CD1c-positive myeloid dendritic cell (primary cell): ENCODE results near the gene FOSL2.

ENCODE experiments used
- DNase-seq: peaks from one replicate; pipeline ENCODE4 v3.0.0-alpha.2; 2016; ENCODE audit errors: extremely low spot score

Gene FOSL2

DNA sequence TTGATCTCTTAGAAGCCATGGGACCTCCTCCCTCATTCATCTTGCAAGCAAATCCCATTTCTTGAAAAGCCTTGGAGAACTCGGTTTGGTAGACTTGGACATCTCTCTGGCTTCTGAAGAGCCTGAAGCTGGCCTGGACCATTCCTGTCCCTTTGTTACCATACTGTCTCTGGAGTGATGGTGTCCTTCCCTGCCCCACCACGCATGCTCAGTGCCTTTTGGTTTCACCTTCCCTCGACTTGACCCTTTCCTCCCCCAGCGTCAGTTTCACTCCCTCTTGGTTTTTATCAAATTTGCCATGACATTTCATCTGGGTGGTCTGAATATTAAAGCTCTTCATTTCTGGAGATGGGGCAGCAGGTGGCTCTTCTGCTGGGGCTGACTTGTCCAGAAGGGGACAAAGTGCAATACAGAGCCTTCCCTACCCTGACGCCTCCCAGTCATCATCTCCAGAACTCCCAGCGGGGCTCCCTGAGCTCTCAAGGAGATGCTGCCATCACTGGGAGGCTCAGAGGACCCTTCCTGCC, 20.0 kb downstream of the FOSL2 start:
- DNase-seq: no peak

DNA sequence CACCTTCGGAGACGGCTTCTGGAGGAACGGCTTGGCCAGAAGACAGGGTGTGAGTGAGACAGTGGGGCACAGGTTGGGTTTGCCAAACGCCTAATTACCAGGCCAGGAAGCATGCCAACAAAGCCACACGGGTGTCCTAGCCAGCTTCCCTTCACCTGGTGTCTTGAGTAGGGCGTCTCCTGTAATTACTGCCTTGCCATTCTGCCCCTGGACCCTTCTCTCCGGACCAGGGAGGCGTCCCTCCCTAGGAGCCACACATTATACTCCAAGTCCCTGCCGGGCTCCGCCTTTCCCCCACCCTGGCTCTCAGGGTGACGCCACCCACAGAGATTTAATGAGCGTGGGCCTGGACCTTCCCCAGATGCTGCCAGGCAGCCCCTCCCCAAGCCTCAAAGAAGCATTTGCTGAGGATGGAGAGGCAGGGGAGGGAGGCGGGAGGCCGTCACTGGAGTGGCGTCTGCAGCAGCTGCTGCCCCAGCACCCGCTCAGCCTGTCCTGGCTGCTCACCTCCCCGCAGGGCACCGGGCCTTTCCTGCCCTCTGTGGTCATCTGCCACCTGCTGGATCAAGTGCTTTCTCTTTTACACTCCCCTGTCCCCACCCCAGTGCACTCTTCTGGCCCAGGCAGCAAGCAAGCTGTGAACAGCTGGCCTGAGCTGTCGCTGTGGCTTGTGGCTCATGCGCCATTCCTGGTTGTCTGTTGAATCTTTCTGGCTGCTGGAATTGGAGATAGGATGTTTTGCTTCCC, 20.7 kb downstream of the FOSL2 start:
- no peak for DNase-seq

DNA sequence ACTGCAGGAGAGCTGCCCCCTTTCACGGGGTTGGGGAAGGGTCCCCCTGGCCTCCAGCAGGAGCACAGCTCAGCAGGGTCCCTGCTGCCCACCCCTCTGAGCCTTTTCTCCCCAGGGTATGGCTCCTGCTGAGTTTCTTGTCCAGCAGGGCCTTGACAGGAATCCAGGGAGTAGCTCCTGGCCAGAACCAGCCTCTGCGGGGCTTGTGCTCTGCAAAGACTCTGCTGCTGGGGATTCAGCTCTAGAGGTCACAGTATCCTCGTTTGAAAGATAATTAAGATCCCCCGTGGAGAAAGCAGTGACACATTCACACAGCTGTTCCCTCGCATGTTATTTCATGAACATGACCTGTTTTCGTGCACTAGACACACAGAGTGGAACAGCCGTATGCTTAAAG, 21.2 kb downstream of the FOSL2 start:
- DNase-seq: no peak

DNA sequence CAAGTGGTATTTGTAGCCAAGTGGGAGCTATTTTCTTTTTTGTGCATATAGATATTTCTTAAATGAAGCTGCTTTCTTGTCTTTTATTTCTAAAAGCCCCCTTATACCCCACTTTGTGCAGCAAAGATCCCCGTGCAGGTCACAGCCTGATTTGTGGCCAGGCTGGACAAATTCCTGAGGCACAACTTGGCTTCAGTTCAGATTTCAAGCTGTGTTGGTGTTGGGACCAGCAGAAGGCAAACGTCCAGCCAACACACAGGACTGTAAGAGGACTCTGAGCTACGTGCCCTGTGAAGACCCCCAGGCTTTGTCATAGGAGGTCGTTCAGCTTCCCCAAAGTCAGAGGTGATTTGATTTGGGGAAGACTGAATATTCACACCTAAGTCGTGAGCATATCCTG, 21.9 kb downstream of the FOSL2 start:
- DNase-seq: no peak

DNA sequence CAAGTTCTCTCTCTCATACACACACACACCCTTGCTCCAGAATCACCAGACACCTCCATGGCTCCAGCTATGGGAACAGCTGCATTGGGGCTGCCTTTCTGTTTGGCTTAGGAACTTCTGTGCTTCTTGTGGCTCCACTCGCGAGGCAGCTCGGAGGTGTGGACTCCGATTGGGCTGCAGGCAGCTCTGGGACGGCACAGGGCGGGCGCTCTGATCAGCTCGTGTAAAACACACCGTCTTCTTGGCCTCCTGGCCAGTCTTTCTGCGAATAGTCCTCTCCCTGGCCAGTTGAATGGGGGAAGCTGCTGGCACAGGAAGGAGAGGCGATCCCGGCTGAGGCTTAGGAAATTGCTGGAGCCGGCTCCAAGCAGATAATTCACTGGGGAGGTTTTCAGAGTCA, 22.4 kb downstream of the FOSL2 start:
- no peak for DNase-seq

DNA sequence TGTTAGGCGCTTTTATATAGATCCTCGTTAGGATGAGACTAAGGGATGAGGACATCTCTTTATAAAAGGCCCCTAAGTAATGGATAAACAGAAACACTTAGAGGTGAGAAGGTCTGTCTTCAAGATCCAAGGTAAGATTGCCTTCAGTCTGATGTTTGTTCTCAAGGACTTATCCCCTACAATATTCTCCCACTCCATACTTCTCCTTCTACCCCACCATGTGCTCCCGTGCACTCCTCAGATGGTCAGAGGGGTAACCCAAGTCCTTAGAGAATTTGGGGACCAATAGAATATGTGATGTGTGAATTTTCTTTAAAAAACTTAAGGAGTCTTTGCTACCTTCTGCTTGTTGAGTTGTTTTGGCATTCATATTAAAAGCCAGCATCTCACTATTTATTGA, 23.1 kb downstream of the FOSL2 start:
- no peak for DNase-seq

DNA sequence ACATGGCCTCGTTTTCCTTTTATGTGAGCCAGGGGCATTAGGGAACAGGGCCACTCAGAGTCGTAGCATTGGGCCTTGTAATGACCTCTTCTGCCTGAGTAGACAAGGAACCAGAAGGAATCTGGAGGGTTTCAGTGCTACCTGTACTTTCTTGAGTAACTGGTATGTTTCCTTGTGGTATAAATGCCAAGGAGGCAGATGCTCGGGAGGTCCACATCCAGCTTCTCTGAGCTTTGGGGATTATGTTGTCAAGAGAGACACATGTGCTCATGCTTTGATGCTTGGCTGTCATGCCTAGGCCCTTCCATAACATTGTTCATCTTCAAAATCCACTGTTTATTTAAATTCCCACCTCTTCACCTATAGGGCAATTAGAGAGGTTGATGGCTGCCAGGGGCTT, 26.3 kb downstream of the FOSL2 start:
- DNase-seq: no peak

DNA sequence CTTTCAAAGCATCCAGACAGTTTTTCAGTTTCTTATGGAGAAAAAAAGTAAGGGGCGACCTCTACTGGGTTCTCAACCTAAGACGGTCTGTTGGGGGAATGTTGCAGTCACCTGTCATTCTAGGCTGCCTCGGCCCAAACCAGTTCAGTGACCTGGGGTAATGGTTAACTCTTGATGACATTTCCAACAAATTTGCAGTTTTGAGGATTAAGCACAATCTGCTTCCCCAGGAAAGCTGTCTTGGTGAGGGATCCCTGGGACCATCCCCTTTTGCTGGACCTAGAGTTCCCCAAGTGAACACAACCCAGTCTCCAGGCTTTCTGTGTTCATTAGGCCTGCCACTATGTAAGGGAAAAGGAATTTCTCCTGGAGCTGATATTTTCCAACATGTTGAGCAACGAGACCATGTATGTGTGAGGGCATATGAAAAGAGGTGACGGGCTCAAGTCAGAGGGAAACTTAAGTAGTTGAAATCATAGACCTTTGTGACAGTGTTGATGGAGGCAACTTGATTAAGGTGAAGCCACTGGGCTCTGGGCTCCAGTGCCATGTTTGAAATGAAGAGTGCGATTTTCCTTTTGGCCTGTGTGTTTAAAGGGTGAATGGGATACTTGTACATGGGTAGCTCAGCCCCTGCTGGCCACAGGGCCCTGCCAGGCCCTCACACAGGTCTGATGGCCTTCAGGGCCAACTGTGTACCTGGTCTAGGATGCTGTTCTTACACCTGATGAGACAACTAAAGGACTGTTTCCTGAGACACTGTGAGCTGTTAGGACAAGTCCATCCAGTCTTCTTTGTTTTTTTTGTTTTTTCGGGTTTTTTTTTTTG, 27.0 kb downstream of the FOSL2 start:
- DNase-seq: no peak

DNA sequence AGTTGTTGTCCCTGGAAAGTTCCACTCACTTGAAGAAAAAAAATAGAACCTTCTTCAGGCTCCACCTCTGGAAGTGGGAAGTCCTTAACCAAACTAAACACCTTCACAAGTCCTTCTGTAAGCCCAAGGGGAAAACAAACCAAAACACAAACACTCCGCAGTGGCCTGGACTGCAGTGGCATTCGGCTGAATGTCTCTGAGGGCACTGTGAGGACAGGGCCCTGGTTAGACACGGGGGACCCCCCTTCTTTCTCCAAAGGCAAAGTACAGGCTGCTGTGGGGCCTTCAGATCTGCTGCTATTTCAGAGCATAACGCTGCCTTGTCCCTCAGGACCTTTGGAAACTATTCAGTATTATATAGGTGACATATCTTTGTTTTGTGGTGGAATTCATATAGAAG, 28.1 kb downstream of the FOSL2 start:
- no peak for DNase-seq

DNA sequence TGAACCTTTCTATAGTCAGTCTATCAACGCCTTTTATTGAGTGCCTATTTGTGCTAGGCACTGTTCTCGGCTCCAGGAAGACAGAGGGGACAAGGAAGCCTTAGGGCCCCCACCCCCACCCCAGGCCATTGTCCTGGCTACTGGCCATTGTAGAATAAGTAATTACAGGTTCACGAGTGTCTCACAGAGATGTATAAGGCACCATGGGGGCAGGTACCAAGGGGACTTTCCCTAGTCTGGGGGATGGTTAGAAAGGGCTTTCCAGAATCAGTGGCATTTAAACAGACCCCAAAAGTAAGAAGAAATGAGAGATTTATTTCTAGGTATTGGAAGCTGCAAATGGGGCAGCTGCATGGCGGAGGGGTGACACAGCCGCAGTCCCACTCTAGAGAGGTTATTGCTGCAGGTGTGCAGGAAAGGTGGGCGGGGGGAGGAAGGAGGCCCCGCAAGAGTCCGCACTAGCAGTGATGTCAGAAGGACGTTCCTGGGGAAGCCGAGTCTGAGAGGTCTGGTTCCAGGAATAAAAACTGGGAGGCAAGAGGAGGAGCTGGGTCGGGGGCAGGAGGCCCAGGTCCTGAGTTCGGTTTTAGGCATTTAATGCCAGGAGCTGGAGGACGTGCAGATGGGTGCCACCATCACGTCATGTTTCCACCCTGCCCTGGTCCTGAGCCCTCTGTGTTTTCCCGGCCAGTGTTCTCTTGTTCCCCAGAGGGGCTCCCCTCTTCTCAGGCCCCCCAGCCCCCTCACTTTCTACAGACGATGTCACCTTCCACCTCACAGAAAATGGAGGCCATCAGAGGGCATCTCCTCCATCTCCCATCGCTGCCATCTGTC, 30.5 kb downstream of the FOSL2 start:
- DNase-seq: no peak

DNA sequence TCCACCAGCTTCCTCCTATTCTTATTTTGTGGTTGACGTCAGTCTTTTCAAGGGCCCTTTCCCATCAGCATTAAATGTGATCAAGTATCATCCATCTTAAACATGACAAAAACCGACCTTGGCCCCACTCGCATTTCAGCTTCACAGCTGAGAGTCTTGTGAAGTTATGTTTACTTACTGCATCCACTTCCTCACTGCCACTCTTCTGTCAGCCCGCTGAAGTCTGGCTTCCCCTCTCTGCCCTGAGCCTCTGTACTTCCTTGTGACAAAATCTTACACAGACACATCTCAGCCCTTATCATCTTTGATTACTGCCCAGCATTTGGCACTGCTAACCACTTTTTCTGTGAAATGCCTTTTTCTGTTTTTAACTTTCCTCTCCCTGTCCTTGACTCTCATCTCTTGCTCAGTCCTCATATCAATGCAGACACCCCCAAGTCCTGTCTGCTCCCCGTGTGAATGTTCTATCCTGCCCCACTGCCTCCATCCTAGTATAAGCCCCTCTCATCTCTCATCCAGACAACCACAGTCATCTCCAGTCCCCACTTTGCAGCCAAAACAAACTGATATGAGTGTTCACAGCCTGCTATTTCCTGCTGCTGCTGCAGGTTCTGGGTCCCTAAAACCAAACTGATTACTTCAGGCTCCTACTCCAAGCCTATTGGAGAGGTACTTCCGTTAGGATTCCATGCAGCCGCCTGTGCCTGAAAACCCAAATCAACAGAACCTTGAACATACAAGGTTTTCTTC, 31.4 kb downstream of the FOSL2 start:
- DNase-seq: peak; percentile 75

DNA sequence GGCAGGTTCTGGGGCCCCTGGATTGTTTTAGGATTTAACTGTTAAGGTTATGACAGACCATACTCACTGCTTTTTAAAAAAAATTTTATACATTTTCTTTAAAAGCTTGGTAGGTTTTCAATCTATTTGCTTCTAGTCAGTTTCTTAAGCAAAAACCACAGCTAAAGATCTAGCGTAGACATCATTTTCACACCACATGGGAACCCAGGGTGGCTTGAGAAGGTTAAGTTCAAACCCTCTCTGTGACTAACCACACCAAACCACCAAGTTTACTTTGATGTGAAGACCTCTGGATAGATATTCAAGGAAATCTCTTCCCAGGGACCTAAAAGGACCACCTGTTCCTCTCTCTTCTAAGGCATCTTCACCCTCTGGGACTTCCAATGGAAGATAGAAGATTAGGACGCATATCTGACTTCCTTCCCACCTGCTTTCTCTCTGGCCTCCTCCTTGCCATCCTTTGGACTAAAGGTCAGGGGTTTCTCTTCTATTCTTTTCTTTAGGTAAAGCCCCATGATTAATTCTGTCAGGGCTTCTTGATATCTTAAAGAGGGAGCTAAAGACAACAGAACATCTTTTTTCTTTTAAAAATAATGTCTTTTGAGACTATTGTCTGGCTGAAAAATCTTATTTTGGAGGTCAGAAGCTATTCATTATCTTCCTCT, 32.3 kb downstream of the FOSL2 start:
- DNase-seq: no peak

DNA sequence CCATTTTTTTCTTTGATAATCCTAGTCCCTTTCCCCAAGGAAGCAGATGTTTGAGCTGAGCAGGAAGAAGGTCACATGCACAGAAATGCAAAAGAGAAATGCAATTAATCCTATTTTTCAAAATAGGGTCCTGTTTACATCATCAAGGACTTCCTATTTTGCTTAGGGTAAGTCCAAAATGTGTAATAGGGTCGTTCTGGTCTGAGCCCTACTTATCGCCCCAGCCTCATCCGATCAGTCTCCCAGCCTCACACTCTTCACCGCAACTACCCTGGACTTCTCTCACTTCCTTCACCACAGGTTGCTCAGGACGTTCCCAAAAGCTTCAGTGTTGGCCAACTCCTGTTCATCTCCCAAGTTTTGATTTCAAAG, 32.8 kb downstream of the FOSL2 start:
- peak; percentile 78 for DNase-seq

DNA sequence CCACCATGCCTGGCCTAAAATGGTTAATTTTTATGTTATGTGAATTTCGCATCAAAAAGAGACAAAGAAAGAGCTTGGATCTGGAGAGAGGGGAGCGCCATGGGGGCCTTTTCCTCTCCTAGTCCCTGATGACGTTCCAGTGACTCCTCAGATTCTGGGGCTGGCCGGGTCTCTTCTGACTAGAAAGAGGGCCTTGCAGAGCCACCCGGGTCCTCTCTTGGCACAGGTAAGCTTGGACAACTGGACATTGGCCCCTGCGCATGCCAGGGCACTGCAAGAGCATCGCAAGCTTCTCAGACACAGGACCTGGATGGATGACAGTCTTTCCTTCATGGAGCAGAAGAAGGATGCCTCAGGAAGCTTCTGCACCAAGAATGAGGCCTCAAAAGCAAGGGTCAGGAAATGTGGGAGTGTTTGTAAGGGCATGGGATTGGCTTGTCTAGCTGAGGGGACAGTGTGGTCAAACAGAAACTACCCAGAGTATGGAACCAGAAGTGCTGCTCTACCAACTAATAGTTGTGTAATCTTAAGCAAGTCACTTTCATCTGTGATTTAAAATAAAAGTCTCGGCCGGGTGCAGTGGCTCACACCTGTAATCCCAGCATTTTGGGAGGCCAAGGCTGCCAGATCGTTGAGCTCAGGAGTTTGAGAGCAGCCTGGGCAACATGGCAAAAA, 35.2 kb downstream of the FOSL2 start:
- peak; percentile 70 for DNase-seq

DNA sequence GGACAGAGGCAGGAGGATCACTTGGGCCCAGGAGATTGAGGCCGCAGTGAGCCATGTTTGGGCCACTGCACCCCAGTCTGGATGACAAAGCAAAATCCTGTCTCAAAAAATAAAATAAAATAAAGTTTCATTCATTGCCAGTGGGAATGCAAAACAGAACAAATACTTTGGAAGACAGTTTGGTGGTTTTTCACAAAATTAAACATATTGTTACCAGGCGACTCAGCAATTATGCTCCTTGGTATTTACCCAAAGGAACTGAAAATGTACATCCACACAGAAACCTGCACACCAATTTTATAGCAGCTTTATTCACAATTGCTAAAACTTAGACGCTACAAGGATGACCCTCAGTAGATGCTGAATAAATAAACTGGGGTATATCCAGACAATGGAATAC, 35.8 kb downstream of the FOSL2 start:
- no peak for DNase-seq

DNA sequence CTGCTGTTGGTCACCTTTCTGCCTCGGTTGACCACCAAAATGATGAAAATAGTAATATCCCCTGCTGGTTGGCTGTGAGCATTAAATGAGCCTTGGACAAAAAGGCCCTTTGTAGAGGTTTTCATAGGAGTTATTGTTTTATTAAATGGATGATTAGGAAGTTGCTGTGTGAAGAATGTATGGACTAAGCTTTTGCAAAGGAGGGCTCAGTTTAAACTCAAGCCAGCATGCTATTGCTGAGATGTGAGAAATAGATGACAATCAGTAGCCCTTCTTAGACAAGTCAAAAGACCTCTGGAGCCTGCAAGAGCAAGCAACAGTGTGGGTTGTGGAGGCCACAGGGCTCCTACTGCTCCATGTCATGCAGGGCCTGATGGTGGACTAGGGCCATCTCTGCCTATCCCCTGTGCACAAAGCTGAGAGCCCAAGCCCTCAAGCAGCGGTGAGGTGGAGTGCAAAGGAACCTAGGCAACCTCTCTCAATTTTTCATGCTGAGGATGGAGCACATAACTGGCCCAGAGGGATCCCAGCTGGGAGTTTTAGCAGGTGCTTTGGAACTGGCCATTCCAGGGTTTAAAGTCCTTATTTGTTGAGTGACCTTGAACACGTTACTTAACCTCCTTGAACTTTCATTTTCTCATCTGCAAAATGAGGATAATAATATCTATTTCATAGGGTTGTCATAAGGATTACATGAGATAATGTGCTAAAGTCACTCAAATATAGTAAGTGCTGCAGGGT, 37.1 kb downstream of the FOSL2 start:
- no peak for DNase-seq

DNA sequence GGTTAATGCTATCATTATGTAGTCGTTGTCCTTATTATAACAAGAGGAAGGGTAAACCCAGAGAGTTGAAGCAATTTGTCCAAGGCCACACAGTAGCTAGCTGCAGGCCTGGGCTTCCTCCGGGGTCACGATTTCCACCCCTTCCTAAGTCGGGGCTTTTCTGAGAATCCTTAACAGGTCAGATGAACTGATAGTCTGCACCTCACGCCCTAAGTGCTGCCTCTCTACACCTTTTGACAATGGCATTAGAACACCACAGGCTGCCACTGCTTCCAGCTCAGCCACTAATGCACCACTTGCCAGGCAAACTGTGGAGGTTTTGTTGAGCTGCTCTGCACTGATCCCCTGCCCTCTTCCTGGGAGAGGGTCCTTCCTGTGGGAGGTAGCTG, 37.7 kb downstream of the FOSL2 start:
- no peak for DNase-seq

DNA sequence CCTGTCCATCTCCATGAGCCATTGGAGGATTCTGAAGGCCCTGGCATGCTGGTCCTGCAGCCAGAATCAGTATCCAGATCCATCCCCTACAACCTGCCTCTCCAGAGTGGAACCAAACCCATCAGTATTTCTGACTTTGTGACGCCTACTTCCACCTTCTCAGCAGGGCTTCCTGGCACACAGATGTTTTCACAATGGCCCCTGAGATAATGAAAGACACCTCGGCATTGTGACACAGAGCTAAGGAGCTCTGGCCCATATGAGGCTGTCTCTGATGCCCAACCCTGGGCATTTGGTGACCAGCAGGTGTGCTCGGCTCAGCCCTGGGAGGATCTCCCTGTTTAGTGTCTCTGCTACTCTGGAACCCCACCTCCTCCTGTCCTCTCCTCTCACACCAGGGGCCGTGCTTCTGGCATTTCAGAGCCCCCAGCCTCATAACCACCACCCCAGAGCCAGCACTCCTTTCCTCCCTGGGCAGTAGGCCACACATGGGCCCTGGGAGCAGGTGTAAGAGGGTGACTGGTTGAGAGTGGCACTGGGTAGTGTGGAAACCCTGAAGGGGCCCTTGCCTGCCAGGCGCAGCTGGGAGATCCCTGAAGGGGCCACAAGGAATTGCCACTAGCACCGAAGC, 38.2 kb downstream of the FOSL2 start:
- peak; percentile 39 for DNase-seq

DNA sequence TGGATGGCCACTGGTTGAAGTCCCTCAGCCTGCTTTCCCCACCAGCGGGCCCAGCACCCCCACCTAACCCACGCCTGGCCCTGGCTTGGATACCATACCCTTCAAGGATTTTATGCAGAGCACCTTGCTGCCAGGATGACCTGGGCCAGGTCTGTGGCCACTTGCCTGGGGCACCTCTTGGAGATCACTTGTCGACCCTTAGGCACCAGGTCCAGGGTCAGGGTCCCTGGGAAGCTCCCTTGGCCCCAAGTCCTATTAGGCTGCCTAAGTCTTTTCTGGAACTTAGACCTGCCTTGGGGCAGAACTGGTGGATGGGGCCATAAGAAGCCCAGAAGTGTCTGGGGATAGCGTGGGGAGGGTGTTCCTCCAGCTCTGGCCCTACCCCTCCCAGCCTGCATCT, 39.1 kb downstream of the FOSL2 start:
- DNase-seq: no peak
